Kidney (tissue), 14 donors: ENCODE results near the gene IFRD2. TPM values are rescaled to one million over a fixed set of nuclear protein-coding genes. Genes with fewer than 3 reads are reported as not detected.
"Not testable (repeated sequence)": the region's sequence is repeated elsewhere in the genome, so short reads cannot be mapped to it uniquely, and the experiment has no call there.

ENCODE experiments used
- DNase-seq, 5 donors: peaks; one replicate each; pipeline ENCODE4 v3.0.0-alpha.2; 2013 to 2020
- FAIRE-seq: peaks from 2 replicates; lab custom pipeline; 2012; peaks lifted over from hg19 to GRCh38; lab: Jason Lieb, UNC
- H3K27ac ChIP-seq, 2 donors: one replicate each; pipeline ENCODE4 v1.7.0; 2013; ENCODE audit warnings: low read depth in 2 of 2, low read length in 2 of 2, inconsistent platforms in 1 of 2
- H3K27me3 ChIP-seq: one replicate; pipeline ENCODE4 v1.7.1; 2013; ENCODE audit warnings: low read length, inconsistent platforms; ENCODE audit not compliant: control insufficient read depth, insufficient read depth
- H3K36me3 ChIP-seq, 3 donors: one replicate each; pipeline versions ENCODE4 v1.7.0 to v1.7.1; 2013; ENCODE audit warnings: low read length in 3 of 3, control low read depth in 1 of 3, inconsistent platforms in 1 of 3; ENCODE audit not compliant: insufficient read depth in 3 of 3, control insufficient read depth in 2 of 3
- H3K4me1 ChIP-seq, 3 donors: one replicate each; pipeline versions ENCODE4 v1.7.0 to v1.7.1; 2013; ENCODE audit warnings: low read length in 3 of 3, inconsistent platforms in 1 of 3, low read depth in 1 of 3; ENCODE audit not compliant: control insufficient read depth in 2 of 3, insufficient read depth in 2 of 3
- H3K4me3 ChIP-seq, 3 donors: one replicate each; pipeline versions ENCODE4 v1.7.0 to v1.8.1; 2013; ENCODE audit warnings: low read length in 3 of 3, control low read depth in 1 of 3, inconsistent platforms in 1 of 3
- H3K9ac ChIP-seq, 3 donors: one replicate each; pipeline versions ENCODE4 v1.7.0 to v1.7.1; 2013; ENCODE audit warnings: low read length in 3 of 3, control low read depth in 1 of 3, inconsistent platforms in 1 of 3
- H3K9me3 ChIP-seq, 3 donors: one replicate each; pipeline versions ENCODE4 v1.7.0 to v1.7.1; 2013; ENCODE audit warnings: low read length in 3 of 3, control low read depth in 1 of 3, inconsistent platforms in 1 of 3; ENCODE audit not compliant: control insufficient read depth in 2 of 3, insufficient read depth in 1 of 3
- CTCF ChIP-seq: IDR thresholded peaks from 3 replicates; pipeline ENCODE4 v1.5.1; 2012; ENCODE audit warnings: mild to moderate bottlenecking, moderate library complexity, borderline replicate concordance; ENCODE audit not compliant: insufficient read depth; ENCODE audit errors: extremely low read depth
- intact Hi-C: fragments of 100-400 bp; cut with DNase I; formaldehyde crosslinking; loops from one replicate; pipeline ENCODE4 v1.11.1; 2022
- polyA plus RNA-seq: library from polyadenylated mRNA; stranded (reverse); fragments of 350-450 nt; fragmentation: Illumina TruSeq; extraction: RNeasy Lipid Tissue Mini Kit (QIAGEN cat#74804); gene quantifications from one replicate; pipeline ENCODE4 v1.2.3, GENCODE V29; 2014; ENCODE audit warnings: low read depth, low replicate concordance; ENCODE audit not compliant: insufficient read depth
- total RNA-seq: library from RNA; stranded (reverse); fragmentation: NEBNext Ultra II Directional; extraction: Animal tissue kit (Norgen Biotek cat#: 25700); gene quantifications from one replicate; pipeline ENCODE4 v1.2.1, GENCODE V29; 2021
- donor health status: control.
- donor health status: control.
- donor health status: control.
- donor health status: control.
- donor health status: control.
- donor health status: DM: yes; HTN: yes; CAD: no.
- donor health status: Normal renal cell carcinoma (clear cell type).

IFRD2 gene
- total and polyA plus RNA-seq, 2 donors from 2014 or later: 54.1 to 78.1 TPM

- Histone ChIP-seq H3K9me3 (no peaks in the 10 kb centered on the region), H3K36me3 (peaks cover 2 to 4% (median 4%) of the 10 kb centered on the region in 3 donors), H3K9ac (peak overlapping the region in 2 of 3 donors; percentile 42 to 59), H3K4me3 (peak overlapping the region in 2 of 3 donors; percentile 9 to 46), H3K27me3 (no peaks in the 10 kb centered on the region), H3K4me1 (peaks cover 0 to 82% (median 31%) of the 10 kb centered on the region in 3 donors), H3K27ac (peak overlapping the region; percentile 78 to 88)
- FAIRE-seq (no peak), DNase-seq (peak; percentile 96 to 97 (median 96))
- peak; percentile 96 for TF ChIP-seq CTCF
- intact Hi-C loops: no loop called here
Measured at GRCh38 chr3:50245831-50246516, 46.3 kb downstream of the IFRD2 start.

GRCh38 chr3:50245251-50245745, 46.9 kb downstream of the IFRD2 start:
- peaks cover 0 to 84% (median 29%) of the 10 kb centered on the region in 3 donors for H3K4me1 ChIP-seq
- FAIRE-seq: no peak
- no peak for TF ChIP-seq CTCF
- H3K27me3 ChIP-seq: no peaks in the 10 kb centered on the region
- H3K9ac ChIP-seq: peak overlapping the region in 2 of 3 donors; percentile 42 to 59
- intact Hi-C loops: no loop called here
- peak overlapping the region in 1 of 3 donors; percentile 46 for H3K4me3 ChIP-seq
- peak in 2 of 5 donors; percentile 7 to 66 for DNase-seq
- H3K27ac ChIP-seq: peak overlapping the region; percentile 78 to 88
- H3K36me3 ChIP-seq: peaks cover 2 to 4% (median 3%) of the 10 kb centered on the region in 3 donors
- H3K9me3 ChIP-seq: no peaks in the 10 kb centered on the region

GRCh38 chr3:50244813-50245212, 47.4 kb downstream of the IFRD2 start:
- Histone ChIP-seq H3K27ac (peak overlapping the region in 1 of 2 donors; percentile 41), H3K4me1 (peaks cover 0 to 84% (median 28%) of the 10 kb centered on the region in 3 donors)
- H3K36me3 ChIP-seq, FAIRE-seq, DNase-seq, H3K4me3 ChIP-seq, H3K27me3 ChIP-seq, H3K9me3 ChIP-seq, H3K9ac ChIP-seq, intact Hi-C loops: not testable (repeated sequence)

- intact Hi-C loops: no loop called here
- TF ChIP-seq CTCF: no peak
- H3K4me3 ChIP-seq: no peak overlapping the region
- H3K9me3 ChIP-seq: no peaks in the 10 kb centered on the region
- peaks cover 2 to 3% (median 2%) of the 10 kb centered on the region in 3 donors for H3K36me3 ChIP-seq
- H3K4me1 ChIP-seq: peaks cover 0 to 84% (median 41%) of the 10 kb centered on the region in 3 donors
- peak overlapping the region in 1 of 3 donors; percentile 36 for H3K9ac ChIP-seq
- DNase-seq: no peak
- FAIRE-seq: no peak
- no peaks in the 10 kb centered on the region for H3K27me3 ChIP-seq
- peak overlapping the region; percentile 66 to 83 for H3K27ac ChIP-seq
Measured at GRCh38 chr3:50243543-50243895, 48.7 kb downstream of the IFRD2 start.
